Dermis microvascular lymphatic vessel endothelial cell (primary cell): Measurements from ENCODE around the gene MARF1. TPM values are rescaled to one million over a fixed set of nuclear protein-coding genes. Genes with fewer than 3 reads are reported as not detected.
"Not testable (repeated sequence)": the region's sequence is repeated elsewhere in the genome, so short reads cannot be mapped to it uniquely, and the experiment has no call there.

Experiments used
- DNase-seq, 2 donors: peaks; one replicate each; pipeline versions ENCODE4 v3.0.0 to v3.0.0-alpha.2; 2010; ENCODE audit warnings: low read depth in 2 of 2
- total RNA-seq: library from RNA; depleted of rRNA; stranded (reverse); fragments of >200 nt; gene quantifications from 2 replicates; pipeline ENCODE4 v1.2.1, GENCODE V29; 2014

Gene MARF1
- total RNA-seq, 1 donor from 2014 or later: 9.6 TPM

DNA sequence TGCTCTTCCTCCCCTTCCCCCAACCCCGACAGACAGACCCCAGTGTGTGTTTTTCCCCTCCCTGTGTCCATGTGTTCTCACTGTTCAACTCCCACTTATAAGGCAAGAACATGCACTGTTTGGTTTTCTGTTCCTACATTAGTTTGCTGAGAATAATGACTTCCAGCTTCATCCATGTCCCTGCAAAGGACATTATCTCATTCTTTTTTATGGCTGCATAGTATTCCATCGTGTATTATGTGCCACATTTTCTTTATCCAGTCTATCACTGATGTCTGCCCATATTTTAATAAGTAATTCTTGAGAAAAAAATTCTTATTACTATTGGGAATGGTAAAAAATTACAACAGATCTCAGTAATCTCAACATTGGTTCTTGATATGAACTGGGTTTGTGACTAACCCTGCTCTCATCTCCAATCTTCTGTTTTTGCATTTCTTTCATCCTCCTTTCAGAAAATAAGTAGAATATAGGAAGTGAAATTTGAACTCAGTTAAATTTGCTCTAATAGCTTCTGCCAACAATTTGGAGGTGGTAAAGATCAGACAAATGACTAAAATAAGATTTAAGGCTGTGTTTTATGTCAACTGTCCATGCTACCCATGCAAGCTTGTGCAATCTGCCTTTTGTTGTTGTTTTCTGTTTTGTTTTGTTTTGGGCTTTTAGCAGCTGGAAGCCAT, 11.1 kb downstream of the MARF1 start:
- no peak for DNase-seq

DNA sequence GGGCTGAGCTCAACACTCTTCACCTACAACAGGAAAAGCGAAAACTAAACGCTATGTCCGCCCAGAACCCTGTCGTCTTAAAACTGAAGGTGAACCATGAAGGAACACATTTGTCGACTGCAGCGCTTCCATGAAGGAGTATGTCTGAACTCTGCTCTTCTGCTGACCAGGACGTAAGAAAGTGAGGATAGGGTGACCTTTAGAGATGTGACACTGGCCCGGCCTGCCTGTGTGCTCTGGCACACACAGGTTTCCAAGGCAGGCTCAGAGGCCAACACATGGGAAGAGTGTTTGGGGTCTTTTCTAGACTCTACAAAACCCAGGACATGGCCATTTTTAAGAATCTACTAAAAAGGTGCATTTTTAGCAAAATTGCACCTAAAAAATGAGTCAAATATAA, 21.1 kb downstream of the MARF1 start:
- DNase-seq: no peak

DNA sequence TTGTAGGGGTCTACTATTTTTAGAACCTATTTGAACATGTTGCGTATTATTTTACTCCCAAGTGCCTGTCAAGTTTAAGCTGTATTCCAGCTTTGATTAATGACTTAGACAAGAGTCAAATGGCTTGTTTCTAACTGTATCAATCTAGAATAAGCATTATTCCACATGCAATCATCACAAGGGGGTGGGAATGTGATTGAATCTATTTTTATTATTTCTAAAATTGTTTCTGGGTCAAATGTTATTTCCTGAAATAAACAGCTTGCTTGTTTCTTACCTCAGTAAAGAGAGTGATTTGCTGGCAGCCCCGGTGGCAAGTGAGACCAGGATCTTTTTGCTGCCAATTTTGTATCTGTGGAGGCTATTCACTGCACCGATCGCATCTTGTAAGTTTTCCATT, 21.5 kb downstream of the MARF1 start:
- no peak for DNase-seq

DNA sequence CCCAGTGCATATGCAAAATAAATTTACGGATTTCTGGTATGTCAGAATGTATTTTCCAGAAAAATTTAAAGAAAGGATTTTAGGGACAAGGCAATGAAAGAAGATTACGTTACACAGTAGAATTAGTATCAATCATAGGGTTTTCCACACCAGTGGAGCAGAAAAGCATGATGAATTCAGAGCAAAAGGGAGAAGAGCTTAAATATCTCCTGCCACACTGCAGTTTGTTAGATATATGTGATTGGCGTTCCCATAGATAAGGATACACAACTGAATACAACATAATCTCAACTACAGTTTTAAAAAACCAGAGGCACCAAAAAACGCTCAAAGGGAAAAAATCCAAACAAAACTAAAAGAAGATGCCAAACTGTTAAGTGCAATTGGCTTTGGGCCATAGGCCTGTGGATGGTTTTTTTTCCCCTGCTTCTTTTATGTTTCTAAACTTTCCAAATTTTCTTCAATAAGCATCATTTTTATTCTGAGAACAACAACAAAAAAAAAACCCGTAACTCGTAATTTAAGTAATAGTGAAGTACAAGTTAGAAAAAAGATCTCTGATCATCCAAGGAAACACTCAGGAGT, 22.3 kb downstream of the MARF1 start:
- DNase-seq: no peak

DNA sequence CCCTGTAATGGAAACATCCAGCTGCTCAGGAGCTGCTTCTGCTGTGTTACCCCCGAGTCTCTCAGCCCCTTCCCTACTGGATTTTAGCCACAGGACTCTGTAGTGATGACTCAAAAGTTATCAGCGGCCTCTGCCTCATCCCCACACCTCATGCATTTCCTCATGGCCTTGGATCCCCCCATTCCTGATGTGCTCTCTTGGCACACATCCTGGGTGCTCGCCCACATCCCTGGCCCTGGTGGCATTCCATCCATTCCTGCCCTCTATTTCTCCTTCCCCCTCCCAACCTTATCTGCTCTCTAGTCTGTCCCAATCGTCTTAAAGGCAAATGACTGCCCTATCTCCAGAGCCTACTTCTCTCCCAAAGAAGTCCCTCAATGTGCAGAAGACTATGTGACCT, 24.6 kb downstream of the MARF1 start:
- DNase-seq: no peak

DNA sequence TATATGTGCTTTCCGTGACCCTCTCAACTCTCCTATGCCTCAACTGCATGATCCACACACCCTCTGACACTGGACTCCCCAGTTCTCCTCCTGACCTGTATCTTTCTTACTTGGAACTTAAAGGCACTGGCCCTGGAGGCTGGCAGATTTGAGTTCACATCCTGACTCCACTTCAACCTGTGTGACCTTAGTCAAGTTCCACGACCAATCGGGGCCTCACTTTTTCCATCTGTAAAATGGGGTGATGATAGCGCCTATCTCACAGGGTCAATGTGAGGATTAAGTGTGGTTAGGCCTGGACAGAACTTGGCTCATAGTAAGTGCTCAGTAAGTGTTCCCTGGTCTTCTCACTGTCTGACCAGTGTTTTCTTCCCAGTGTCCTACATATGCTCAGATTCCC, 25.1 kb downstream of the MARF1 start:
- DNase-seq: no peak

DNA sequence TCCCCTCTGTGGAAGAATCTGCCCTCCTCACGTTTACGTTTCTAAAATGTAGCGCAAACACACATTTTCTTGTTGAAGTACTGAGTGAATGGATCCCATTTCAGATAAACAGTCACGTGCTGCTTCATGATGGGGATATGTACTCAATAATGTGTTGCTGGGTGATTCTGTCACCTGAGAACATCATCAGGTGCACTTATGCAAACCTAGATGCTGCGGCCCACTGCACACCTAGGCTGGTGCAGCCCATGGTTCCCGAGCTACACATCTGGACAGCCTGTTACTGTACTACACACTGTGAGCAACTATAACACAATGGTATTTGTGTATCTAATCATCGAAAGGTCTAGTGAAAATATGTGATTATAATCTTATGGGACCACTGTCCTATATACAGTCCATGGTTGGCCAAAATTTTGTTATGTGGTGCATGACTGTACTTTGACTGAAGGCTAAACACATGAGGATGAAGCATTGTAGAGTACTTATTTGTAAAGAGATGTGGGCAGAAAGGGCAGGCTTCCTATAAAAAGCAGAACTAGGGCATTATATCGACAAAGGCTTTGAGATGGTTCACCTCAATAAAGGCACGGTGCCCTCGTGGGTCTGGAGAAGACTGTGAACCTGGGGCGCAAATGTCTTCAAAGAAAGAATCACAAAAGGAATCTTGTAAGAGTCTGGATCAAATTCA, 26.3 kb downstream of the MARF1 start:
- DNase-seq: no peak

DNA sequence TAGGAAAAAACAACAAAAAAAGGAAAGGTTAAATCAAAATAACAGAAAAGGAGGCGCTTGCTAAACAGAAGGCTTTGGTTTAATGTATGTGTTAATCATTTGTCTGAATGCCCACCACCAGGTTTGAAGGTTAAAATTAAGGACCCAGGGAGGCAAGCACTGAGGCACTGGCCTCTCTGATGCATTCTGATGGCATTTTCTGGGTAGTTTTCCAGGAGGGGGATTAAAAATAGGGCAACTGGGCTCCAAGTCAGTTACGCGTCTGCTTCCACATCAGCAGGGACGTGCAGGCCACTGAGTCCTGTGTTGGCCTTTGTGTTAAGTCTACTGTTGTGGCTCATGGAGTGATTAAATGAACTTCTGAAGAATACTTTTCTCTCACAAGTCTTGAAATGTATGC, 26.9 kb downstream of the MARF1 start:
- DNase-seq: no peak

DNA sequence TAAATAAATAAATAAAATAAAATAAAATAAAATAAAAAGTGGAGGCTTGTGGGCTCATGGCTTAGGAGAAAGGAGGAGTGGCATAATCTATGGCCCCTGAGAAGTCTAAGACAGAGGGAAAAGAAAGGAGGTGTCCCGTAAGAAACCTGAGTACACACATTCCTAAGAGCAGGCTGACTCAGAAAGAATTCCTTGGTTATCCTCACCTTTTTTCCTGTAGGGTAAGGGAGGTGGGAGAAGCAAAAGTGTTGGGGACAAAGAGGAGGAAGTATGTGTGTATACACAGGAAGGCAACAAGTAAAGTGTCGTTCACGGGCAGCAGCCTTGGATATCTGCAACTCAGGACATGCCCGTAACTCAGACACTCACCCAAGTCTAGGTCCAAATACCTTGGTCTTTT, 29.3 kb downstream of the MARF1 start:
- DNase-seq: no peak

DNA sequence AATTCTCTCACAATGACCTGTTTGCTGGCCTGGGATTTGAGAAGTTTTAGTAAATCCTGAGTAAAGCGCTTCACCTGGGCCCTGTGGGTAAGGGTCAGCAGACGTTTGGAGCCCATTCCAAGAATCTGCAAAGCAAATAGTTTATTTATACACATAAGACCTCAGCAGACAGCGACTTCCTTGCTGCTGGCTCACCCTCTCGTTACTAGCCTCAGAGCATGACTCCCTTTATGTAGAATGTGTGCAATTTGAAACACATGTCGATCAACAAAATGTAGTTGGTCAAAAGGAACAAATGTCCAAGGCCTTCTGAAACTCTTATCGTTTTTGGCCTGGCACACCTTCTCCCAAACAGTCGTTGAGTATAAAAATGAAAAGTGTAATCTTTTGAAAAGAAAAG, 31.3 kb downstream of the MARF1 start:
- no peak for DNase-seq

DNA sequence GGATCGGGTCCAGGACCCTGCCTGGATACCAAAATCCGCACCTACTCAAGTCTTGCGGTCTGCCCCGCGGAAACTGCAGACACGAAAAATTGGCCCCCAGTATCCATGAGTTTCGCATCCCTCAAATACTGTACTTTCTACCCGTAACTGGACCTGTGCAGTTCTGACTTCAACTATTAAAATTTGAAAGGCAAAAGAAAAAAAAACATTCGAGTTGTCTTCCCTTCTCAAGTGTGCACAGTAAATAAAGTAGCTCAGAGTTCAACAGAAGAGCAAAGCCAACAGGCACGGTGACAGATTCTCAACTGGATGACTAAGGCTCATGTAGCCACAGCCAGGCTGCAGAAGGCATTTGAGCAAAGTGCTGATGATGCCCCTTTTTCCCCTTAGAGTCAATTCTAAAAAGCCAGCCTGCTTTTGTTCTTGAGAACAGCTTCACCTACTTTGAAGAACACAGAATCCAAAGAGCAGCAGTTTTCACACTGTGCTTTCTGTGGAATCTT, 32.5 kb downstream of the MARF1 start:
- no peak for DNase-seq

DNA sequence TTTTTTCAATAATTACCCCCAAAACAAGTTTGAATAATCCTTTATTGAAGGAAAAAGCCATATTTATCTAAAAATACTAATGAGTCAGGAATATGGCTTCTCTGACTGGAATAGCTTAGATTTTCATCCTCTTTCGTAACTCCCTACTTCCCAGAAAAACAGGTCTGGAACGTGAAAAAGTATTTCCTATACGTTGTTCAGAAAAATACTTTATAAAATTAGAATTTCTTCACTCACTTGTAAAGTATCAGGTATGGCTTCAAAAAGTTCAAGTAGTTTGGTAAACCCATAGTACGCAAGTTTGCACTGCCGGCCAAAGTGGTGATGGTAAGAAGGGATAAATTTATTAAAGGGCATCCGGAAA, 33.7 kb downstream of the MARF1 start:
- DNase-seq: no peak

DNA sequence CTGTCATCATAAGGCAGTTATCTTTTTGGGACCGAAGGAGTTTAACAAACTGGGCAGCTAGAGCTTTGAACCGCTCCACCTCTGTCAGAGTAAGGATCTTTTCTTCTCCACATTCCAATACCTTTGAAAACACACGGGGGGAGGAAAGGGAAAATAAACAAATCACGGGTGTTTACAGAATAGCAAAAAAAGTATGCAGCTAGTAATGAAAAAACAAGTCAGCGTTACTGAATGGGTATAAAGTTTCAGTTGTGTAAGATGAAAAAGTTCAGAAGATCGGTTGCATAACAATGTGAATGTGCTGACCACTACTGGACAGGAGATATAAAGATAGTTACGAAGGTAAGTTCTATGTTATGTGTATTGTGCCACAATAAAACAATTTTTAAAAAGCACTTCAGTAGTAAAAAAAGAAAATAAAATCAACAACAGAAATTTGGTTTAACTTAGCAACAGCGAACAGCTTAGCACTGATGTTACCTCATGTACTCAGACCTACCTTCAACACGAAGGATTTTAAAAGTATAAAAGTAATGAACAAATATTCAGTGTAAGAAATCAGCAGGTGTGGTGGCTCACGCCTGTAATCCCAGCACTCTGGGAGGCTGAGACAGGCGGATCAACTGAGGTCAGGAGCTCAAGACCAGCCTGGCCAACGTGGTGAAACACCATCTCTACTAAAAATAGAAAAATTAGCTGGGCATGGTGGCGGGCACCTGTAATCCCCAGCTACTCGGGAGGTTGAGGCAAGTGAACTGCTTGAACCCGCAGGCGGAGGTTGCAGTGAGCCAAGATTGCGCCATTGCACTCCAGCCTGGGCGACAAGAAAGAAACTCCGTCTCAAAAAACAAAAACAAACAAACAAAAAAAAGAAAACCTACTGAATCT, 34.3 kb downstream of the MARF1 start:
- no peak for DNase-seq

DNA sequence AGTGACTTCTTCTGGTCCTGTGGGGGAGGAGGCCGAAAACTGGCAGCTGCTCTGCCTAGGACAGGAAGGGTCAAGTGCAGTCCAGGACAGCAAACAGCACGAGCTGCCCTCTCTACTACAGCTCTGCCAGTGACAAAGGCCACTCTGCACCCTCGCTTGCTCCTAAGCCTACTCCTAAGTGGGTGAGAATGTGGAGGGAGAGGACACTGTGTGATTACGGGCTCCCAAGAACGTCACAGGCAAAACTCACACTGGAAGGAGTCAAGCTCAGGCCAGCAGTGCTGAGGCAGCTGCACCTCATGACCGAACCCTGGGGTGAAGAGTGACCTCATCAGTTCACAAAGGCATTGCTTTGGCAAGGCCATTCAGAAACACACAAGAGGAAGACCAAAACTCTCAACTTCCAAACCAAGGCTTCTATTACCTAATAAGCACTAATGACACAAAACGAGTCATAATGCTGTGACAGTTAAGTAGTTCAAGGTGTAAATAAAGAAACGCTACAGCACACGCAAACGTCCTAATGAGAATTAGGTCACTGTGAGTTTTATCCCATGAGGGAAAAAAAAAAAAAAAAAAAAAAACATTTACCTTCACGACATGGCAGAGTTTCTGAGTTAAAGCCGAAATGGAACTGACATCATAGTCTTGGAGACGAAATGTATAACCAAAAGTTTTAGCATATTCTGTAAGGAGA, 35.1 kb downstream of the MARF1 start:
- no peak for DNase-seq

DNA sequence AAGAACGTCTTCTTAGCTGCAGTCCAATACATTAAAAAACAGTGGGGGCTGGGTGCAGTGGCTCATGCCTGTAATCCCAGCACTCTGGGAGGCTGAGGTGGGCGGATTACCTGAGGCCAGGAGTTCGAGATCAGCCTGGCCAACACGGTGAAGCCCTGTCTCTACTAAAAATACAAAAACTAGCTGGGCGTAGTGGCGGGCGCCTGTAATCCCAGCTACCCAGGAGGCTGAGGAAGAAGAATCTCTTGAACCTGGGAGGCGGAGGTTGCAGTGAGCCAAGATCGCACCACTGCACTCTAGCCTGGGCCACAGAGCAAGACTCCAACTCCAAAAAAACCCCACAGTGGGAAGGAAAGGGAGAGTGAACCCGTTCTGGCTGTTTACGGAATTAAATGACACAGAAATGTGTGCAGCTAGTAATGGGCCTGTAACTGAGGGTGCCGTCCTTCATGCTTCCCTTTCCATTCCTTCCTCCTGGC, 35.7 kb downstream of the MARF1 start:
- DNase-seq: not testable (repeated sequence)

DNA sequence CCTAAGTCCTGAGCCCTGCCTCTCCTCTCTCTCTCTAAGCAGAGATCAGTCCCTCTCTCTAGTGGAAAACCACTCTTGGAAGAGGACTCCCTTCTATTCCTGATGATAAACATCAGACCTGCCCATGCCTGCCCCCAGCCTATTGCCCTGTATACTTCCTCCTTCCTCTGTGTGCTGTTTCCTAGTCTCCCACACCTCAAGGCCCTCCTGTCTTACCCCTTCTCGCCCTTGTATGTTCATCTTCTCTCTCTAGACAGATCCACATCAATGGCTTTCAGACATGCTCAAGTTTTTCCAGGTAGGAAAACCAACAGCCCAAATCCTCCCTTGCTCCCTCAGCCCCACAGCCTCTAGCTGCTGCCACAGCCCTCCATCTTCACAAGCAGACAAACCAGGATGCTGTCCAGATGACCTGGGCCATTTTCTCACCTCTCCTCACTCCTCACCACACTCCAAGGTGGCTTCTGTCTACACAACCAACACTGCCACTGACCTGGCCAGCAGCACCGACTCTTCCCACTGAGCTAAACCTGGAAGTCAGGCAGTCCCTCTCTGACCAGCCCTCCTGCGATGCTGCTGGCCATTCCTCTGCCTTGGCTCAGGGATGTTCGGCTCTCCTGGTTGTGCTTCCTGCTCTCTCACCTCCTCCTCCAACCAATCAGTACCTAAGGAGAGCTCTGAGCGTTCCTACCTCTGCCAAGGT, 36.3 kb downstream of the MARF1 start:
- DNase-seq: no peak

DNA sequence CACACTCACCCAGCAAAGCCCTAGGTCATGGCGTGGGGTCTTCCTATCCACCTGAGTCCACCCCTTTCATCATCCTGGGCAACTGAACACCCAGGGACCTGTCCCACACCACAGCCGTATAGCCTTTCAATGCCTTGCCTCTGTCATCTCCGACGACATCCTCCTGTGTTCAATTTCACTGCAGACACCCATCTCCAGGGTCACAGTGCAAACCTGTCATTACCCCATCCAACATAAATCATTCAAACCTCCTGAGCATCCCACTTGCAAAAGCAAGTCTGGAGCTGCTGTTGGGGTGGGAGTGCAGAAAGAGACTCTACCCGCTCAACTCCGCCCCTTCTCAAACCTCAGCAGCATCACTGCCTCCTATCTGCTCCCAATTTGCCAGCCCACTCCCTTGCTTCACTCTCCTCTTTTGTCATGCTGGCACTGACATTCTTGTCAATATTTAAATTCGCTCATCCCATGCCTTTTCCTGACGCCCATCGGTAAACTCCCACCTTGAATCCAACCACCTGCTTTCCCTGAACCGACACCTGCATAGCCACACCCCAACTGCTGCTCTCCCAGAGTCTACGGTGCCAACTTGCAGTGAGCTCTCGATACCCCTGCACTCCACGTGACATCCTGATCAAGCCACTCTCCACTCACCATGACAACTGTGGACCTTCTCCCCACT, 37.0 kb downstream of the MARF1 start:
- no peak for DNase-seq

DNA sequence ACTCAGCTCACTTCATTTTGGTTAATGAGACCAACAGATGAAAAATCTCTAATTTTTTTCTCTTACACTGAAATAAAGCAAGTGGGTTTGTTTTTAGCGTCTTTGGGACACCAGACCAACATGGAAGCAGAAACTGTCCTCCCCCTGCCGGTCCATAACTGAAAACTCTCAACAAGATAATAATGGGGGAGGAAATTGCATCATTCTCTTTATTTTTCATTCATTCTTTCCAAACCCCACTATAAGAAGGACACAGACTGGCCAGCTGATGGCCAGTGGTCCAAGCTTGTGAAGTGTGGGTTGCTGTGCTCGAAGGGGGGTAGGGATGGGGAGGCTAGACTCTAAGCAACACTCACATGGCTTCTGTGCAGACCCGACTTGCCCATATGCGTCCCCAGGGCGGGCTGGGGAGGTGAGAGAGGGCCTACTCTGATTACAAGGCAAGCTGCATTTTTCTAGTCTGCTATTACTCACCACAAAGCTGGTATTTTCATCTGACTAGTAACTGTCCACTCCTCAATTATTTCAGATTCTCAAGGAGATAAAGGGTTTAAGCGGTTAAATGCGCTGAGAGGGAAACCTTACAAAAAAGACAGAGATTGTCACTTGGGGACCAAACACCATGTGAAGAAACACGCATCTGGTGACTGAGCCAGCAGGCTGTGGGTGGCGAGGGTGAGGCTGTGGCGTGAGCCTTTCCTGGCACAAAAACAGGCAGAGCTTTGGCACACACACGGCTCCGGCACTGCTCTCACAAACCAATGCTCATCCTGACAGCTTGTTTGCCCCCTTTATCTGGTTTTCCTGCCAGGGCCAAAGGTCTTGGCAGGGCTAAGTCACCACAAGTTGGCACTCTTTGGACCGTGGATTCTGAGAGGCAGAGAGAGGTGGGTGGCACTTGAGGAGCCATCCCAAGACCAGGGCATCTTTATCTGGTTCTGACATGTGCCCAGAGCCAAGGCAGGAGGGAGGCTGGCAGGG, 38.2 kb downstream of the MARF1 start:
- DNase-seq: peak; percentile 8 to 15
